ENCODE results near the gene TTC39B.

Gene TTC39B

GRCh38 chr9:15246708-15247107, 60.3 kb downstream of the TTC39B start:
- Histone ChIP-seq H3K4me2 (ENCODE audit: insufficient read depth, low read length, poor library complexity, severe bottlenecking) (no peak overlapping the region), H3K79me1 (ENCODE audit: low read depth, low read length) (no peaks in the 10 kb centered on the region), H3K4me3 (ENCODE audit: low read length in 2 of 2) (no peak overlapping the region), H3K14ac (ENCODE audit: low read length) (no peak overlapping the region), H4K8ac (ENCODE audit: low read depth, low read length) (no peak overlapping the region), H2AFZ (ENCODE audit: low read length) (no peak overlapping the region), H2BK120ac (ENCODE audit: low read depth, low read length) (no peak overlapping the region), H3K4ac (ENCODE audit: low read length) (no peak overlapping the region), H3K36me3 (replicated peaks in 1 of 2; ENCODE audit: control insufficient read depth in 2 of 2, insufficient read depth in 2 of 2, low read length in 2 of 2) (no peaks in the 10 kb centered on the region), H2BK15ac (ENCODE audit: low read length) (no peak overlapping the region), H3K4me1 (ENCODE audit: control insufficient read depth in 2 of 2, insufficient read depth in 1 of 2, low read depth in 1 of 2, low read length in 2 of 2) (peaks cover 6 to 8% of the 10 kb centered on the region in 2 donors), H3K9ac (ENCODE audit: low read depth, low read length, poor library complexity) (no peak overlapping the region), H2BK12ac (ENCODE audit: low read length) (no peak overlapping the region), H2BK5ac (ENCODE audit: low read length) (no peak overlapping the region), H3K23ac (ENCODE audit: low read depth, low read length, poor library complexity) (no peak overlapping the region), H3K27me3 (ENCODE audit: control insufficient read depth in 3 of 3, insufficient read depth in 3 of 3, low read depth in 1 of 3, low read length in 3 of 3) (no peaks in the 10 kb centered on the region), H4K91ac (ENCODE audit: low read depth, low read length, poor library complexity) (no peak overlapping the region), H3K18ac (ENCODE audit: low read length) (no peak overlapping the region), H2AK5ac (ENCODE audit: low read depth, low read length) (no peak overlapping the region), H3K27ac (replicated peaks; ENCODE audit: low read length) (no peak overlapping the region), H3K9me3 (replicated peaks in 1 of 2; ENCODE audit: control insufficient read depth in 2 of 2, insufficient read depth in 1 of 2, low read depth in 1 of 2, low read length in 2 of 2) (no peaks in the 10 kb centered on the region)
- DNase-seq (ENCODE audit: low spot score) = no peak

GRCh38 chr9:15246243-15246642, 60.8 kb downstream of the TTC39B start:
- no peaks in the 10 kb centered on the region for H3K27me3 ChIP-seq (ENCODE audit: control insufficient read depth in 3 of 3, insufficient read depth in 3 of 3, low read depth in 1 of 3, low read length in 3 of 3)
- no peak overlapping the region for H2BK15ac ChIP-seq (ENCODE audit: low read length)
- no peak overlapping the region for H2AK5ac ChIP-seq (ENCODE audit: low read depth, low read length)
- no peak overlapping the region for H4K91ac ChIP-seq (ENCODE audit: low read depth, low read length, poor library complexity)
- H4K8ac ChIP-seq (ENCODE audit: low read depth, low read length) = no peak overlapping the region
- WGBS, 2 donors (ENCODE audit: extremely low coverage in 2 of 2, insufficient read length in 2 of 2, insufficient replicate concordance in 1 of 2) = no CpG with 5 or more reads among the region's 1 CpG
- no peaks in the 10 kb centered on the region for H3K79me1 ChIP-seq (ENCODE audit: low read depth, low read length)
- H3K14ac ChIP-seq (ENCODE audit: low read length) = no peak overlapping the region
- H3K27ac ChIP-seq (replicated peaks; ENCODE audit: low read length) = no peak overlapping the region
- no peak overlapping the region for H3K4ac ChIP-seq (ENCODE audit: low read length)
- H3K4me3 ChIP-seq (ENCODE audit: low read length in 2 of 2) = no peak overlapping the region
- no peak overlapping the region for H2AFZ ChIP-seq (ENCODE audit: low read length)
- no peak overlapping the region for H2BK5ac ChIP-seq (ENCODE audit: low read length)
- DNase-seq (ENCODE audit: low spot score) = no peak
- H2BK12ac ChIP-seq (ENCODE audit: low read length) = no peak overlapping the region
- H3K18ac ChIP-seq (ENCODE audit: low read length) = no peak overlapping the region
- no peak overlapping the region for H3K4me2 ChIP-seq (ENCODE audit: insufficient read depth, low read length, poor library complexity, severe bottlenecking)
- no peak overlapping the region for H2BK120ac ChIP-seq (ENCODE audit: low read depth, low read length)
- H3K9me3 ChIP-seq (replicated peaks in 1 of 2; ENCODE audit: control insufficient read depth in 2 of 2, insufficient read depth in 1 of 2, low read depth in 1 of 2, low read length in 2 of 2) = no peaks in the 10 kb centered on the region
- H3K9ac ChIP-seq (ENCODE audit: low read depth, low read length, poor library complexity) = no peak overlapping the region
- no peaks in the 10 kb centered on the region for H3K36me3 ChIP-seq (replicated peaks in 1 of 2; ENCODE audit: control insufficient read depth in 2 of 2, insufficient read depth in 2 of 2, low read length in 2 of 2)
- no peak overlapping the region for H3K23ac ChIP-seq (ENCODE audit: low read depth, low read length, poor library complexity)
- peaks cover 6 to 8% of the 10 kb centered on the region in 2 donors for H3K4me1 ChIP-seq (ENCODE audit: control insufficient read depth in 2 of 2, insufficient read depth in 1 of 2, low read depth in 1 of 2, low read length in 2 of 2)

GRCh38 chr9:15244001-15244441, 63.0 kb downstream of the TTC39B start:
- no peak overlapping the region for H2BK5ac ChIP-seq (ENCODE audit: low read length)
- no peak overlapping the region for H3K27ac ChIP-seq (replicated peaks; ENCODE audit: low read length)
- no peak overlapping the region for H4K91ac ChIP-seq (ENCODE audit: low read depth, low read length, poor library complexity)
- H3K27me3 ChIP-seq (ENCODE audit: control insufficient read depth in 3 of 3, insufficient read depth in 3 of 3, low read depth in 1 of 3, low read length in 3 of 3) = no peaks in the 10 kb centered on the region
- no CpG with 5 or more reads among the region's 4 CpGs for WGBS, 2 donors (ENCODE audit: extremely low coverage in 2 of 2, insufficient read length in 2 of 2, insufficient replicate concordance in 1 of 2)
- no peak overlapping the region for H2AFZ ChIP-seq (ENCODE audit: low read length)
- peaks cover under 1% of the 10 kb centered on the region in 2 donors for H3K4me1 ChIP-seq (ENCODE audit: control insufficient read depth in 2 of 2, insufficient read depth in 1 of 2, low read depth in 1 of 2, low read length in 2 of 2)
- H3K23ac ChIP-seq (ENCODE audit: low read depth, low read length, poor library complexity) = no peak overlapping the region
- no peak overlapping the region for H3K9ac ChIP-seq (ENCODE audit: low read depth, low read length, poor library complexity)
- no peak overlapping the region for H2BK120ac ChIP-seq (ENCODE audit: low read depth, low read length)
- no peaks in the 10 kb centered on the region for H3K79me1 ChIP-seq (ENCODE audit: low read depth, low read length)
- H4K8ac ChIP-seq (ENCODE audit: low read depth, low read length) = no peak overlapping the region
- H3K18ac ChIP-seq (ENCODE audit: low read length) = no peak overlapping the region
- H3K4ac ChIP-seq (ENCODE audit: low read length) = no peak overlapping the region
- H2BK12ac ChIP-seq (ENCODE audit: low read length) = no peak overlapping the region
- no peaks in the 10 kb centered on the region for H3K9me3 ChIP-seq (replicated peaks in 1 of 2; ENCODE audit: control insufficient read depth in 2 of 2, insufficient read depth in 1 of 2, low read depth in 1 of 2, low read length in 2 of 2)
- H3K4me3 ChIP-seq (ENCODE audit: low read length in 2 of 2) = no peak overlapping the region
- H3K4me2 ChIP-seq (ENCODE audit: insufficient read depth, low read length, poor library complexity, severe bottlenecking) = no peak overlapping the region
- H3K36me3 ChIP-seq (replicated peaks in 1 of 2; ENCODE audit: control insufficient read depth in 2 of 2, insufficient read depth in 2 of 2, low read length in 2 of 2) = no peaks in the 10 kb centered on the region
- H2BK15ac ChIP-seq (ENCODE audit: low read length) = no peak overlapping the region
- H2AK5ac ChIP-seq (ENCODE audit: low read depth, low read length) = no peak overlapping the region
- no peak overlapping the region for H3K14ac ChIP-seq (ENCODE audit: low read length)
- no peak for DNase-seq (ENCODE audit: low spot score)

- H3K79me1 ChIP-seq (ENCODE audit: low read depth, low read length) = no peaks in the 10 kb centered on the region
- no peaks in the 10 kb centered on the region for H3K4me1 ChIP-seq (ENCODE audit: control insufficient read depth in 2 of 2, insufficient read depth in 1 of 2, low read depth in 1 of 2, low read length in 2 of 2)
- no peak for DNase-seq (ENCODE audit: low spot score)
- no peak overlapping the region for H2BK15ac ChIP-seq (ENCODE audit: low read length)
- no peak overlapping the region for H3K9ac ChIP-seq (ENCODE audit: low read depth, low read length, poor library complexity)
- H2BK12ac ChIP-seq (ENCODE audit: low read length) = no peak overlapping the region
- no peak overlapping the region for H3K4me2 ChIP-seq (ENCODE audit: insufficient read depth, low read length, poor library complexity, severe bottlenecking)
- H3K4me3 ChIP-seq (ENCODE audit: low read length in 2 of 2) = no peak overlapping the region
- WGBS, 2 donors (ENCODE audit: extremely low coverage in 2 of 2, insufficient read length in 2 of 2, insufficient replicate concordance in 1 of 2) = no CpG with 5 or more reads among the region's 1 CpG
- H2BK120ac ChIP-seq (ENCODE audit: low read depth, low read length) = no peak overlapping the region
- no peak overlapping the region for H2AK5ac ChIP-seq (ENCODE audit: low read depth, low read length)
- no peaks in the 10 kb centered on the region for H3K36me3 ChIP-seq (replicated peaks in 1 of 2; ENCODE audit: control insufficient read depth in 2 of 2, insufficient read depth in 2 of 2, low read length in 2 of 2)
- H3K18ac ChIP-seq (ENCODE audit: low read length) = no peak overlapping the region
- H3K27me3 ChIP-seq (ENCODE audit: control insufficient read depth in 3 of 3, insufficient read depth in 3 of 3, low read depth in 1 of 3, low read length in 3 of 3) = no peaks in the 10 kb centered on the region
- no peak overlapping the region for H4K8ac ChIP-seq (ENCODE audit: low read depth, low read length)
- no peak overlapping the region for H2BK5ac ChIP-seq (ENCODE audit: low read length)
- H3K27ac ChIP-seq (replicated peaks; ENCODE audit: low read length) = no peak overlapping the region
- H3K9me3 ChIP-seq (replicated peaks in 1 of 2; ENCODE audit: control insufficient read depth in 2 of 2, insufficient read depth in 1 of 2, low read depth in 1 of 2, low read length in 2 of 2) = no peaks in the 10 kb centered on the region
- no peak overlapping the region for H3K23ac ChIP-seq (ENCODE audit: low read depth, low read length, poor library complexity)
- no peak overlapping the region for H4K91ac ChIP-seq (ENCODE audit: low read depth, low read length, poor library complexity)
- no peak overlapping the region for H3K4ac ChIP-seq (ENCODE audit: low read length)
- H3K14ac ChIP-seq (ENCODE audit: low read length) = no peak overlapping the region
- H2AFZ ChIP-seq (ENCODE audit: low read length) = no peak overlapping the region
Observed at GRCh38 chr9:15243081-15243480, 63.9 kb downstream of the TTC39B start.

Data from neuronal stem cell (in vitro differentiated cells).